Panc1 (cell line): ENCODE measurements around the gene VPS41. TPM values are rescaled to one million over a fixed set of nuclear protein-coding genes. Genes with fewer than 3 reads are reported as not detected.

ENCODE experiments used
- ATAC-seq: fragments of 200-7000 bp; cut with Tn5 transposase; 2 replicates; pipeline ENCODE4 v1.9.1; 2020; ENCODE audit warnings: mild to moderate bottlenecking, moderate library complexity
- BruUV-seq: library from RNA; stranded (reverse); fragments of 400-500 nt; replicated peaks from 2 replicates; lab custom pipeline; 2021; lab: Mats Ljungman, UMichigan
- CTCF ChIA-PET: fragments of 300-600 bp; sonication (Branson Sonifier 250); formaldehyde crosslinking; loops from one replicate; lab custom pipeline; 2022; ENCODE audit warnings: antibody characterized with exemption; lab: Charles Lee
- POLR2A ChIA-PET: fragments of 300-600 bp; sonication (Branson Sonifier 250); formaldehyde crosslinking; loops from one replicate; lab custom pipeline; 2022; ENCODE audit warnings: antibody characterized with exemption; lab: Charles Lee
- DNase-seq: peaks from one replicate; pipeline ENCODE4 v3.0.0-alpha.2; 2010; ENCODE audit warnings: low read depth, low spot score
- H3K27ac ChIP-seq: 2 replicates; pipeline ENCODE4 v1.5.1; 2011; ENCODE audit warnings: mild to moderate bottlenecking, low read length, inconsistent platforms
- H3K27me3 ChIP-seq: fragments of 200-500 bp; sonication (Bioruptor generic); 2 replicates; pipeline ENCODE4 v1.6.0; 2014; ENCODE audit warnings: low read length, inconsistent platforms; ENCODE audit not compliant: control insufficient read depth, insufficient read depth
- H3K36me3 ChIP-seq: fragments of 200-500 bp; sonication (Bioruptor generic); 2 replicates; pipeline ENCODE4 v1.5.1; 2014; ENCODE audit warnings: inconsistent platforms, mild to moderate bottlenecking, low read length, moderate library complexity; ENCODE audit not compliant: control insufficient read depth, insufficient read depth
- H3K4me1 ChIP-seq: 2 replicates; pipeline ENCODE4 v1.5.1; 2011; ENCODE audit warnings: inconsistent platforms, mild to moderate bottlenecking, low read length, moderate library complexity; ENCODE audit not compliant: control insufficient read depth, insufficient read depth
- H3K4me3 ChIP-seq, 2 experiments: 2 replicates each; pipeline ENCODE4 v1.5.1; 2011 to 2012; ENCODE audit warnings: low read depth in 2 of 2, low read length in 2 of 2, mild to moderate bottlenecking in 2 of 2, inconsistent platforms in 1 of 2, moderate library complexity in 1 of 2
- H3K9me3 ChIP-seq: fragments of 200-500 bp; sonication (Bioruptor generic); 2 replicates; pipeline ENCODE4 v1.5.1; 2014; ENCODE audit warnings: low read depth, mild to moderate bottlenecking, inconsistent platforms, low read length, moderate library complexity; ENCODE audit not compliant: control insufficient read depth, insufficient read depth
- POLR2AphosphoS5 ChIP-seq: IDR thresholded peaks from 2 replicates; pipeline ENCODE4 v1.6.1; 2012; ENCODE audit warnings: mild to moderate bottlenecking, low read depth, low read length, moderate library complexity
- SIN3A ChIP-seq: IDR thresholded peaks from 2 replicates; pipeline ENCODE4 v1.6.1; 2012; ENCODE audit warnings: low read depth, mild to moderate bottlenecking, low read length, moderate library complexity, borderline replicate concordance; ENCODE audit not compliant: insufficient read depth
- TCF7L2 ChIP-seq: IDR thresholded peaks from 2 replicates; pipeline ENCODE4 v1.6.1; 2011; ENCODE audit warnings: mild to moderate bottlenecking, low read depth, low read length, inconsistent platforms
- in situ Hi-C: cut with HindIII; loops from 2 replicates; pipeline ENCODE4 v1.10.0; 2016; ENCODE audit warnings: low sequenced_read_pairs, low pct_unique_long_range_greater_than_20kb
- intact Hi-C: fragments of 100-400 bp; cut with micrococcal nuclease; formaldehyde crosslinking; loops from one replicate; pipeline ENCODE4 v1.10.0; 2022; ENCODE audit not compliant: unreplicated experiment
- total RNA-seq: library from RNA; stranded (reverse); gene quantifications from one replicate; pipeline ENCODE4 v1.2.1, GENCODE V29; 2021; ENCODE audit not compliant: unreplicated experiment
- TF ChIP-seq, protein P1 (sequence below): fragments of 450-650 bp; IDR thresholded peaks from 2 replicates; pipeline ENCODE4 v1.5.1; 2017; ENCODE audit warnings: mild to moderate bottlenecking
- TF ChIP-seq, protein P2 (sequence below), 2 experiments: IDR thresholded peaks; 2 replicates each; pipeline ENCODE4 v1.6.1; 2011 to 2012; ENCODE audit warnings: low read depth in 2 of 2, control low read depth in 1 of 2, low read length in 1 of 2, mild to moderate bottlenecking in 1 of 2, moderate library complexity in 1 of 2; ENCODE audit not compliant: insufficient read depth in 1 of 2

Gene VPS41
- total RNA-seq, 1 experiment from 2014 or later: 127 TPM

DNA sequence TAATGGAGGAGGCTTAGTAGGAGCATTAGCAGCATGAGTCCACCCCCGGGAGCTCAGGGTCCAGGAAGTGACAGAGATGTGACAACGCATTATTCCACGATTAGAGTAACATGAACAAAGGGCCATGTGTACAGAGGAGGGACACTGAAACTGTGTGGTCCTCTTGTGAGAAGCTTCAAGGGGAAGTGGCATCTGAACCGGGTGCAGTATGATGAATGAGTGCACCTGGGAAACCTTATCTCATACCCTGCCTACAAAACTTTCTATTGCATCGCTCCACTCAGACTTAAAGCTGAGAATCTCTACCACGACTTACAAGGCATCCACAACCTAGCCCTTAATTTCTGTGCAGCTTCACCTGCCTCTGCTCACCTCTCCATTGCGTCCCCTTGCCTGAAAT, 162.6 kb downstream of the VPS41 start:
- Histone ChIP-seq H3K4me3 (no peak overlapping the region), H3K27me3 (no peaks in the 10 kb centered on the region), H3K36me3 (peaks cover 10% of the 10 kb centered on the region; the same call in 1 of the 2 replicates), H3K4me1 (no peaks in the 10 kb centered on the region), H3K9me3 (no peaks in the 10 kb centered on the region), H3K27ac (no peak overlapping the region)
- CTCF ChIA-PET: no interaction called here
- BruUV-seq: no TSS peak
- in situ Hi-C loops (no loop called here), intact Hi-C loops (loop anchor here (10.0 kb wide), 1 partner anchor 352 kb away; no protein-coding TSS in a partner anchor)
- ATAC-seq: no peak
- no peak for TF ChIP-seq POLR2AphosphoS5
- TF ChIP-seq SIN3A: no peak
- TF ChIP-seq TCF7L2: no peak
- TF ChIP-seq, protein P1, sequence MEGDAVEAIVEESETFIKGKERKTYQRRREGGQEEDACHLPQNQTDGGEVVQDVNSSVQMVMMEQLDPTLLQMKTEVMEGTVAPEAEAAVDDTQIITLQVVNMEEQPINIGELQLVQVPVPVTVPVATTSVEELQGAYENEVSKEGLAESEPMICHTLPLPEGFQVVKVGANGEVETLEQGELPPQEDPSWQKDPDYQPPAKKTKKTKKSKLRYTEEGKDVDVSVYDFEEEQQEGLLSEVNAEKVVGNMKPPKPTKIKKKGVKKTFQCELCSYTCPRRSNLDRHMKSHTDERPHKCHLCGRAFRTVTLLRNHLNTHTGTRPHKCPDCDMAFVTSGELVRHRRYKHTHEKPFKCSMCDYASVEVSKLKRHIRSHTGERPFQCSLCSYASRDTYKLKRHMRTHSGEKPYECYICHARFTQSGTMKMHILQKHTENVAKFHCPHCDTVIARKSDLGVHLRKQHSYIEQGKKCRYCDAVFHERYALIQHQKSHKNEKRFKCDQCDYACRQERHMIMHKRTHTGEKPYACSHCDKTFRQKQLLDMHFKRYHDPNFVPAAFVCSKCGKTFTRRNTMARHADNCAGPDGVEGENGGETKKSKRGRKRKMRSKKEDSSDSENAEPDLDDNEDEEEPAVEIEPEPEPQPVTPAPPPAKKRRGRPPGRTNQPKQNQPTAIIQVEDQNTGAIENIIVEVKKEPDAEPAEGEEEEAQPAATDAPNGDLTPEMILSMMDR: no peak
- TF ChIP-seq, protein P2, sequence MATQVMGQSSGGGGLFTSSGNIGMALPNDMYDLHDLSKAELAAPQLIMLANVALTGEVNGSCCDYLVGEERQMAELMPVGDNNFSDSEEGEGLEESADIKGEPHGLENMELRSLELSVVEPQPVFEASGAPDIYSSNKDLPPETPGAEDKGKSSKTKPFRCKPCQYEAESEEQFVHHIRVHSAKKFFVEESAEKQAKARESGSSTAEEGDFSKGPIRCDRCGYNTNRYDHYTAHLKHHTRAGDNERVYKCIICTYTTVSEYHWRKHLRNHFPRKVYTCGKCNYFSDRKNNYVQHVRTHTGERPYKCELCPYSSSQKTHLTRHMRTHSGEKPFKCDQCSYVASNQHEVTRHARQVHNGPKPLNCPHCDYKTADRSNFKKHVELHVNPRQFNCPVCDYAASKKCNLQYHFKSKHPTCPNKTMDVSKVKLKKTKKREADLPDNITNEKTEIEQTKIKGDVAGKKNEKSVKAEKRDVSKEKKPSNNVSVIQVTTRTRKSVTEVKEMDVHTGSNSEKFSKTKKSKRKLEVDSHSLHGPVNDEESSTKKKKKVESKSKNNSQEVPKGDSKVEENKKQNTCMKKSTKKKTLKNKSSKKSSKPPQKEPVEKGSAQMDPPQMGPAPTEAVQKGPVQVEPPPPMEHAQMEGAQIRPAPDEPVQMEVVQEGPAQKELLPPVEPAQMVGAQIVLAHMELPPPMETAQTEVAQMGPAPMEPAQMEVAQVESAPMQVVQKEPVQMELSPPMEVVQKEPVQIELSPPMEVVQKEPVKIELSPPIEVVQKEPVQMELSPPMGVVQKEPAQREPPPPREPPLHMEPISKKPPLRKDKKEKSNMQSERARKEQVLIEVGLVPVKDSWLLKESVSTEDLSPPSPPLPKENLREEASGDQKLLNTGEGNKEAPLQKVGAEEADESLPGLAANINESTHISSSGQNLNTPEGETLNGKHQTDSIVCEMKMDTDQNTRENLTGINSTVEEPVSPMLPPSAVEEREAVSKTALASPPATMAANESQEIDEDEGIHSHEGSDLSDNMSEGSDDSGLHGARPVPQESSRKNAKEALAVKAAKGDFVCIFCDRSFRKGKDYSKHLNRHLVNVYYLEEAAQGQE (IDR thresholded peaks at IDR 0.05; ENCODE audit: insufficient read depth in 1 of 2, low read depth in 2 of 2, low read length in 1 of 2): no peak
- POLR2A ChIA-PET: no interaction called here
- no peak for DNase-seq

DNA sequence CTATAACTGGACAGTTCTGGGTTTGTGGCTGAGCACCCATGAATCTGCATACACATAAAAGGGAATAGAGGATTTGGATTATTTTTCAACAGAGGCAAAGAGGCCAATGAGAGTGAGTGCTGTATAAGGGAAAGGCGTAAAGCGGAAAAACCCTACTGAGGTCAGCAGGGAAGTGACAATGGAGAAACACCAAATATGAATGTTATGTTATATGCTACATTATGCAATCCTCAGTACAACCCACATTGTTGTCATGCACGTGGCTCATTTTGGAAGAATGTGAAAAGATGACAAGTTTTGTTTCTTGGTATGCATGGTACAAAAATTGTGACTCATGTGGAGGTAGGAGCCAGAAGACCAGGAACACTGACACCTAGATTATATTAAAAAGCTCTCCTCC, 164.2 kb downstream of the VPS41 start:
- TF ChIP-seq SIN3A: no peak
- no peak for TF ChIP-seq POLR2AphosphoS5
- H3K36me3 ChIP-seq: peaks cover 10% of the 10 kb centered on the region; the same call in 1 of the 2 replicates
- BruUV-seq: no TSS peak
- no peaks in the 10 kb centered on the region for H3K4me1 ChIP-seq
- no peaks in the 10 kb centered on the region for H3K27me3 ChIP-seq
- in situ Hi-C loops (no loop called here), intact Hi-C loops (loop anchor here (10.0 kb wide), 1 partner anchor 350 kb away; no protein-coding TSS in a partner anchor)
- CTCF ChIA-PET: no interaction called here
- H3K9me3 ChIP-seq: no peaks in the 10 kb centered on the region
- peak; percentile 8 for DNase-seq
- POLR2A ChIA-PET: no interaction called here
- ATAC-seq: no peak
- no peak overlapping the region for H3K27ac ChIP-seq
- no peak overlapping the region for H3K4me3 ChIP-seq

DNA sequence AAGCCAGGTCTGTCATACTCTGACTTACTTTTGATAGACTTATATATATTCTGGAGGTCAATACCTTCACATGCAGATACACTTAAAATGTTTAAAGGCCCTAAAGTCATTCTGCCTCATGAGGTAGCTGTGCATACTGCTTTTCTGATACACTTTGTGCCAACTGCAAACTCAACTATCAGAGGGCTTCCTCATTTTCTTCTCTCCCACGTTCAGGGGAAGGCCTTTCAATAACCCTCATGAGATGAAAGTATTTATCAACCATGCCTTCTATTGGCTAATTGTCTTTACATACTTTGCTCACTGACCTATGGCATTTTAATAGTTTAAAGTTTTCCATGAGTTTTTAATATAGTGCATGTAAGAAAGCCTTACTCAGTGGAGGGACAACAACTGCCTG, 165.1 kb downstream of the VPS41 start:
- intact Hi-C loops: loop anchor here (10.0 kb wide), 1 partner anchor 349 kb away; no protein-coding TSS in a partner anchor
- Histone ChIP-seq H3K27me3 (no peaks in the 10 kb centered on the region), H3K9me3 (no peaks in the 10 kb centered on the region), H3K36me3 (peaks cover 10% of the 10 kb centered on the region; the same call in 1 of the 2 replicates), H3K27ac (no peak overlapping the region), H3K4me1 (no peaks in the 10 kb centered on the region), H3K4me3 (no peak overlapping the region)
- in situ Hi-C loops: no loop called here
- ATAC-seq (no peak), DNase-seq (no peak)
- CTCF ChIA-PET: no interaction called here
- no TSS peak for BruUV-seq
- POLR2A ChIA-PET: no interaction called here
- TF ChIP-seq TCF7L2 (no peak), POLR2AphosphoS5 (no peak), SIN3A (no peak)
- TF ChIP-seq, protein P2 (IDR thresholded peaks at IDR 0.05; ENCODE audit: insufficient read depth in 1 of 2, low read depth in 2 of 2, low read length in 1 of 2): no peak
- TF ChIP-seq, protein P1: no peak
